HG03280 (cell line): ENCODE results near the gene HPCAL1.
A peak's percentile ranks its signal among the peaks of the same experiment; 100 is the strongest.
"Not testable (repeated sequence)": the region's sequence is repeated elsewhere in the genome, so short reads cannot be mapped to it uniquely, and the experiment has no call there.

Experiments
- ATAC-seq: cut with Tn5 transposase; IDR thresholded peaks from one replicate; pipeline ENCODE4 v1.9.1; 2021; ENCODE audit warnings: mild to moderate bottlenecking, moderate library complexity; ENCODE audit not compliant: unreplicated experiment

Gene HPCAL1

GRCh38 chr2:10433947-10434885 lies 131.5 kb downstream of the HPCAL1 start:
- no peak for ATAC-seq

DNA sequence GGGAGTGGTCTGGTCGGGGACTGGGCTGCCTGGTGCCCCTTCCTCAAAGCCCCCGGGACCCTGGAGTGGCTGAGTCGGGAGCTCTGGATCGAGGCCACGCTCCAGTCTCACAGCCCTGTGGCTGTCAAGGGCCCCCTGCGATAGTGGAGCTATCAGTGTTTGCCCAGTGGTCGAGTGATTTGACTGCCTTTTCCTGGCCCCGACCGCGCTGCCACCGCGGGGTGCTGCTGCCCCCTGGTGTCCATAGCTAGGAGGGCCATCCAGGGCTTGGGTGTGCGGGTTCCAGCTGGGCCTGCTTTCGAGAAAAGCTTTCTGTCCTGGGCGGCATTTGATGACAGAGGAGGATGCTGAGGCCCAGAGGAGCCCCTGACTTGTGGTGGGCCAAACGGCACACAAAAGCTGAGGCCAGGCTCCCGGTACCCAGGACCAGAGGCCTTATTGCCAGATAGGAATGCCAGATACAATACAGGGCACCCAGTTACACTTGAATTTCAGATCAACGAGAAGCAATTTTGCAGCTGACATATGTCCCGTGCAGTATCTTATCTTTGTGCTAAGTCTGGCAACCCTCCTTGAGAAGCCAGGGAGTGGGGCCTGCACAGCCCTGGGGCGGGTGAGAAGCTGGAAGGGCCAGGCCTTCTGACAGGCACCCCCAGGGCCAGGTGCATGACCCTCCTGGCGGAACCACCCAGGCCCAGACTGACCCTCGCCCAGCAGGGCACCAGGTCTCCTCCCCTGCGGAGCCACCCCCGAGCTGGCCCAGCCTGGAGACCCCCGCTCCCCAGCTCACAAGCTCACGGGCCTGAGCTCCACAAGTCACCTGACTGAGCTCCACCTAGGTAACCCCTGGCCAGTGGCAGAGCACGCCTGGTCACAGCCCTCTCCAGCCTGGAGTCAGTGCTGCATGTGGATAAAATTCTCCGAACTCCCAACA lies 132.4 kb downstream of the HPCAL1 start:
- ATAC-seq: peak; percentile 65

- ATAC-seq: no peak
Observed at GRCh38 chr2:10435820-10436204, 133.1 kb downstream of the HPCAL1 start.

- ATAC-seq: no peak
Observed at GRCh38 chr2:10436583-10437110, 133.9 kb downstream of the HPCAL1 start.

- ATAC-seq: no peak
Observed at GRCh38 chr2:10437806-10438205, 135.1 kb downstream of the HPCAL1 start.

GRCh38 chr2:10438688-10439087 lies 136.0 kb downstream of the HPCAL1 start:
- no peak for ATAC-seq

- no peak for ATAC-seq
Observed at GRCh38 chr2:10439185-10439879, 136.6 kb downstream of the HPCAL1 start.

DNA sequence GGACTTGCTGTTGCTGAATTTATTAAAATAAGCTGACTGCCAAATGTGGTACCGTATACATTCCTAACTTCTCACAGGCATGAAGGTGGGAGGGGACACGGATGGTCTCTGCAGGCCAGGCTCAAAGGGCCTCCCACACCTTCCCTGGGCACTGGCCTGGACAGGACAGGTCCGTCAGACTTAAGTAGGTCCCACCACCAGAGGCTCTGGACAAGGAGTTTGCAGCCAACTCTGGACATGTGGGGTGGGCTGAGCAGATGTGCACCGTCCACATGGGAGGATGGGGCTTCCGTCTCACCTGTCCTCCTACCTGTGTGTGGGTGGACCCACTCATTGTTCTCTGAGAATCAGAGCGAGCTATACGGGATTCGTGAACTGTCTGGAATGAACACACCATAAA lies 137.3 kb downstream of the HPCAL1 start:
- no peak for ATAC-seq

DNA sequence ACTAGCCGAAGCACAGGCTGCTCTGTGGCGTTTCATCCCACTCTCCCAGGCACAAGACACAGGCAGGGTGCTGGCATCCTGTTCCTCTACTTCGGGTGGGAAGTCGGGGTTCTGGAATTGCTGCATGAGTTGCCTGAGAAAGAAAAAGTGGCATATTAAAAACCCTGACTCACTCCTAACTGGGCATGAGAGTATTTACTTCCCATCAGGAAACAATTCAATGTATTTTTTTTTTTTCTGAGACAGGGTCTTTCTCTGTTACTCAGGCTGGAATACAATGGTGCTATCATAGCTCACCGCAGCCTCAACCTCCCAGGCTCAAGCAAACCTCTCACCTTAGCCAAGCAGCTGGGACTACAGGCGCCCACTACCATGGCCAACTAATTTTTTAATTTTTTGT lies 138.0 kb downstream of the HPCAL1 start:
- no peak for ATAC-seq

DNA sequence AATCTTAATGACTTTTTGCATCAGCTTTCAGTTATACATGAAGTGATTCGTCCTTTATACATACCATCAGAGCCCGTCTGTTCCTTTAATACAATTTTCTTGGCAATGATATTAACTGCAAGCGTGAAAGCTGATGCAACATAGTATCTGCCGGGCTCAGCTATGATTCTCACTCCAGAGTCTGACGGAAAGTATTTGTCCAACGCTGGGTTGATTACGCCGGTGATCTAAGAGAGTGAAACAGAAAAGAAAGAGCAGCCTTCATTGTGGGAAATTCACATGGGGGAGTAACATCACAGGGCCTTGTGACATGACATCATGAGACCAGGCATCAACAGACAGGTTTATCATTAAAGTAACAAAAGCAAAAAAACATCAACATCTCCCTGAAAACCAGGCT lies 139.2 kb downstream of the HPCAL1 start:
- no peak for ATAC-seq

DNA sequence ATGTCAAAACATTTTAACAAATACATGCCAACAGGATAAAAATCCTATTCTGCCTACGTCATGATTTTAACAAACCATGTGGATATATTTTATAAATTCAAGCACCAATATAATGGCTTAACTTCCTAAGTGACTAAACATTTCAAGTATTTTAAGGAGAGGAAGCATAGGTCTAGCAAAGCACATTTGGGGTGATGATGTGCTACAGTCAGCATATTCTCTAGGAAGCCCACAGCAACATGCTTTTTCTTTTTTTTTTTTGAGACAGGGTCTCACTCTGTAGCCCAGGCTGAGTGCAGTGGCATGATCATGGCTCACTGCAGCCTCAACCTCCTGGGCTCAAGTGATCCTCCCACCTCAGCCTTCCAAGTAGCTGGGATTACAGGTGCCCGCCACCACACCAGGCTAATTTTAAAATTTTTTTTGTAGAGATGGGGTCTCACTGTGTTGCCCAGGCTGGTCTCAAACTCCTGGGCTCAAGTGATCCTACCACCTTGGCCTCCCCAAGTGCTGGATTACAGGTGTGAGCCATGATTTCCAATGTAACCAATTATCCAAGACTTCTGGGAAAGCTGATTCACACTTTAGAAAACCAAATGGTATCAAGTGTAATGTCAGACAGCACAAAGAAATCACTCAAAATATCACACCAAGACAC lies 139.9 kb downstream of the HPCAL1 start:
- not testable (repeated sequence) for ATAC-seq

DNA sequence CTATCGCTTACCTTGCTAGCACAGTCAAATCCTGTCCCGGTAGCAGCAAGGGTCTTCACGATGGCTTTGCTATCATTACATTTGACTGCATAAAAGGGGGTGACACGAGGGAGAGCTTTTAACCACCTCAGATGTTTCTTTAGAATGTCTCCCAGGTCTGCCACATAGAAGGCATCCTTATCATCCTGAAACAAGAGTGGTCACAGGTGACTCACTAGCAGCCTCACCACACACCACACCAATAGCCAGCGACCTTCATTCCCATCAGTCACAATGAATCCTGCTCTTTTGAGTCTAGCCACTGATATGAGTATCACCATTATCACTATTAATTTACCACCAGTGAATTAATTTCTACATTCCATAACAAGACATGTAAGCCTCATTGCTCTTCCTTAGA lies 141.8 kb downstream of the HPCAL1 start:
- ATAC-seq: no peak

DNA sequence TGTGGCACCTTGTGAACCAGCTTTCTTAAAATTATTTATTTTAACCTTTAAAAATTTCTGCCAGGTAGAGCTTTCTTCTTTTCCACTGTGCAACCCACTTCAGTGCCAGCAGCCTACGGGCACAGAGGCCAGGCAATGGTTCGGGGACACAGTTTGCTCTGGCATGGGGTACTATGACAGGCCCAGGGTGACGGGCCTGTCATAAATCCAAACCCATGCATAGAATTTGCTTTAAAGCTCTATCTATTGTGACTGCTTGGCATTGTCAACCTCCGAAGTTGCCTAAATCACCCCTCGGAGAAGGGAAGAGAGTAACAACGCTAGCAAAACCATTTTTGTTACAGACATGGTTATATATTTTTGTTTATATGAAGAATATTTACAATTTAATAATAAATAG lies 143.9 kb downstream of the HPCAL1 start:
- ATAC-seq: no peak

GRCh38 chr2:10447300-10447894 lies 144.7 kb downstream of the HPCAL1 start:
- ATAC-seq: peak; percentile 28

- ATAC-seq: peak; percentile 74
Observed at GRCh38 chr2:10447895-10448575, 145.3 kb downstream of the HPCAL1 start, which contains the start of gene ODC1. TSS of gene ODC1 (minus strand) at chr2:10448327. CDS start at chr2:10445032, 3,295 bp downstream.

- peak; percentile 59 for ATAC-seq
Observed at GRCh38 chr2:10448576-10449485, 146.1 kb downstream of the HPCAL1 start.

GRCh38 chr2:10449486-10449831 lies 146.8 kb downstream of the HPCAL1 start:
- ATAC-seq: no peak
